Left lung (tissue), 10 donors: Measurements from ENCODE around the gene AMD1. TPM values are rescaled to one million over a fixed set of nuclear protein-coding genes. Genes with fewer than 3 reads are reported as not detected.

ENCODE experiments used
- ATAC-seq: fragments of 200-7000 bp; cut with Tn5 transposase; one replicate; pipeline ENCODE4 v1.9.1; 2020; ENCODE audit warnings: moderate library complexity
- DNase-seq, 4 donors: peaks; one replicate each; pipeline ENCODE4 v3.0.0-alpha.2; 2013 to 2020
- H3K27ac ChIP-seq, 2 donors: fragments of 200-600 bp; sonication (generic) in 1 of 2; one replicate each; pipeline versions ENCODE4 v1.5.0 to v1.8.0; 2020 to 2021
- H3K27me3 ChIP-seq, 2 donors: fragments of 200-600 bp; sonication (generic) in 1 of 2; one replicate each; pipeline versions ENCODE4 v1.5.0 to v1.8.0; 2020 to 2021
- H3K36me3 ChIP-seq, 2 donors: fragments of 200-600 bp; sonication (generic) in 1 of 2; one replicate each; pipeline versions ENCODE4 v1.5.0 to v1.8.0; 2020 to 2021
- H3K4me1 ChIP-seq, 2 donors: fragments of 200-600 bp; one replicate each; pipeline ENCODE4 v1.8.0; 2021
- H3K4me3 ChIP-seq, 2 donors: fragments of 200-600 bp; sonication (generic) in 1 of 2; one replicate each; pipeline versions ENCODE4 v1.5.0 to v1.8.0; 2020 to 2021; ENCODE audit warnings: mild to moderate bottlenecking in 1 of 2
- H3K9me3 ChIP-seq, 2 donors: fragments of 200-600 bp; sonication (generic) in 1 of 2; one replicate each; pipeline versions ENCODE4 v1.5.0 to v1.8.0; 2020 to 2021
- intact Hi-C, 2 donors: fragments of 100-400 bp; cut with DNase I; formaldehyde crosslinking; loops; one replicate each; pipeline versions ENCODE4 v1.11.2 to v1.14.2; 2022
- polyA plus RNA-seq, 6 donors: library from polyadenylated mRNA; unstranded; fragments of 120-200 nt; gene quantifications; one replicate each; pipeline ENCODE4 v1.2.1, GENCODE V29; 2013; ENCODE audit not compliant: insufficient read length in 6 of 6
- total RNA-seq, 2 donors: library from RNA; stranded (reverse); fragmentation: NEBNext Ultra II Directional; extraction: Animal tissue kit (Norgen Biotek cat#: 25700); gene quantifications; one replicate each; pipeline ENCODE4 v1.2.1, GENCODE V29; 2021
- TF ChIP-seq, protein P1 (sequence below), 2 donors: fragments of 200-600 bp; sonication (generic) in 1 of 2; IDR thresholded peaks; one replicate each; pipeline versions ENCODE4 v1.5.0 to v1.8.0; 2021; ENCODE audit warnings: antibody characterized with exemption in 2 of 2
- donor health status: DM: no; HTN: yes; CAD: no.
- donor health status: DM: no; HTN: no; CAD: no.

AMD1 gene
- total and polyA plus RNA-seq, 8 donors = 45.4 to 99.9 (median 58.7) TPM

DNA sequence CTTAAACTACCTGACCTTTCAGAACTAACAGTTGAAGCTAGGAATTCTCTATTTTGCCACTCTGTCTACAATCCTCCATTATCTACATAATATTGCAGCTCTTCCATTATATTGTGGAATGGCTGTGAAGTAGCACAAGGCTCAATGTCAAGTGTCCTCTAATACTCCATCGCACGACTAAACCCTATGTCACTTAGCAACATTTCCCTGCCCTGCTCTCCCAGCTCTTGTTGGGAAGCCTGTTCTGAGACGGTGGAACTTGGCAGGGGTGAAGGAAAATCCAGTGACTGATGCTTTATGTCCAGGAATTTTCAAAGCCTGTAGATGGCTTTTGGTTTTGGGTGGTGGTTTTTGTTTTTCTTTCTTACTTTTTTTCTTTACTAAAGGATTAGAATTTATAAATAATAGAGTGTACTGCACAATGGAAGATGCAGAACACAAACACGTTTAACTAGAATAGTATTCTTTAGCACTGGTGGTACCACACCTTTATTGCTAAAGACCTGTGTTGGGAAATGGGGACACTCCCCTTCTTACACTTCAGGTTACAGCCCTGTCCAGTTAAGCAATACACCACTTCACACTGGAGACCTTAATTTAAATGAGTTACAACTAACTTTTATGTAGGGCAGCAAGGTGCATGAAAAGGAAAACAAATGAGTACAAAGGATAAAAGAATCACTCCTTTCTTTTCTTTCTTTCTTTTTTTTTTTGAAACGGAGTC lies 20.7 kb upstream of the AMD1 start:
- peak overlapping the region in 1 of 2 donors; percentile 65 for H3K27ac ChIP-seq
- DNase-seq (no peak), ATAC-seq (peak; percentile 91)
- no peak overlapping the region for H3K4me3 ChIP-seq
- no peaks in the 10 kb centered on the region for H3K9me3 ChIP-seq
- TF ChIP-seq, protein P1, sequence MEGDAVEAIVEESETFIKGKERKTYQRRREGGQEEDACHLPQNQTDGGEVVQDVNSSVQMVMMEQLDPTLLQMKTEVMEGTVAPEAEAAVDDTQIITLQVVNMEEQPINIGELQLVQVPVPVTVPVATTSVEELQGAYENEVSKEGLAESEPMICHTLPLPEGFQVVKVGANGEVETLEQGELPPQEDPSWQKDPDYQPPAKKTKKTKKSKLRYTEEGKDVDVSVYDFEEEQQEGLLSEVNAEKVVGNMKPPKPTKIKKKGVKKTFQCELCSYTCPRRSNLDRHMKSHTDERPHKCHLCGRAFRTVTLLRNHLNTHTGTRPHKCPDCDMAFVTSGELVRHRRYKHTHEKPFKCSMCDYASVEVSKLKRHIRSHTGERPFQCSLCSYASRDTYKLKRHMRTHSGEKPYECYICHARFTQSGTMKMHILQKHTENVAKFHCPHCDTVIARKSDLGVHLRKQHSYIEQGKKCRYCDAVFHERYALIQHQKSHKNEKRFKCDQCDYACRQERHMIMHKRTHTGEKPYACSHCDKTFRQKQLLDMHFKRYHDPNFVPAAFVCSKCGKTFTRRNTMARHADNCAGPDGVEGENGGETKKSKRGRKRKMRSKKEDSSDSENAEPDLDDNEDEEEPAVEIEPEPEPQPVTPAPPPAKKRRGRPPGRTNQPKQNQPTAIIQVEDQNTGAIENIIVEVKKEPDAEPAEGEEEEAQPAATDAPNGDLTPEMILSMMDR (IDR thresholded peaks at IDR 0.05) = no peak
- intact Hi-C loops = no loop called here
- H3K4me1 ChIP-seq = peaks cover 0 to 16% of the 10 kb centered on the region in 2 donors
- no peaks in the 10 kb centered on the region for H3K36me3 ChIP-seq
- H3K27me3 ChIP-seq = no peaks in the 10 kb centered on the region

DNA sequence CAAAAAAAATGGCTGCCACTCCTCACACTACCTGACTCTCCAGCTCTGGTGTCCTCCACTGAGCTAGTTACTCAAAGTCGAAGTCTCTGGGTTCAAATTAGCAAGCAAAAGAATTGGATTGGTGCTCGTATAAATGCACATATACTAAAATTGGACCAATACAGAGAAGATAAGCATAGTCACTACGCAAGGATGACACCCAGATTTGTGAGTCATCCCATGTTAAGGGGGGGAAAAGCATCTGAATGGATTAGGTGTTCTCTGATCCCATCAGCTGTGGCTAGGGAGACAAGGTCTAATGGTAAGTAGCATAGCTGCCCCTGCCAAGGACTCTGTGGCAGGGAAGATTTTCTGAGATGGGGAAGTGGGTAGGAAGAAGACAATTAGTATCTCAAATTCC lies 18.3 kb upstream of the AMD1 start:
- H3K4me3 ChIP-seq = no peak overlapping the region
- TF ChIP-seq, protein P1 (IDR thresholded peaks at IDR 0.05) = no peak
- intact Hi-C loops = no loop called here

DNA sequence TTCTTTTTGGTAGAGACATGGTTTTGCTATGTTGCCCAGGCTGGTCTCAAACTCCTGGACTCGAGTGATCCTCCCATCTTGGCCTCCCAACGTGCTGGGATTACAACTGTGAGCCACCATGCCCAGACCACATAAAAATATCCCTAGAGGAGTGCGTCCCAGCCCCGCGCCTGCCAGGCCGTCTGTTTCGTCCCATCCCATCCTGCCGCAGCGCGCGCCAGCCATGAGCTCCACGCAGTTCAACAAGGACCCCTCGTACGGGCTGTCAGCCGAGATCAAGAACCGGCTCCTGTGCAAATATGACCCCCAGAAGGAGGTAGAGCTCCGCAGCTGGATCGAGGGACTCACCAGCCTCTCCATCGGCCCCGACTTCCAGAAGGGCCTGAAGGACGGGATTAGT lies 16.6 kb upstream of the AMD1 start:
- TF ChIP-seq, protein P1 (IDR thresholded peaks at IDR 0.05) = no peak
- DNase-seq (no peak), ATAC-seq (no peak)
- Histone ChIP-seq H3K4me1 (peaks cover 0 to 31% of the 10 kb centered on the region in 2 donors), H3K27ac (no peak overlapping the region), H3K36me3 (no peaks in the 10 kb centered on the region), H3K27me3 (no peaks in the 10 kb centered on the region), H3K9me3 (no peaks in the 10 kb centered on the region), H3K4me3 (no peak overlapping the region)
- intact Hi-C loops = no loop called here

More for the DNA sequence above, 18.3 kb upstream of the AMD1 start:
- peaks cover 0 to 31% of the 10 kb centered on the region in 2 donors for H3K4me1 ChIP-seq
- H3K27ac ChIP-seq = no peak overlapping the region
- DNase-seq (no peak), ATAC-seq (no peak)
- H3K9me3 ChIP-seq = no peaks in the 10 kb centered on the region
- no peaks in the 10 kb centered on the region for H3K27me3 ChIP-seq
- H3K36me3 ChIP-seq = no peaks in the 10 kb centered on the region

DNA sequence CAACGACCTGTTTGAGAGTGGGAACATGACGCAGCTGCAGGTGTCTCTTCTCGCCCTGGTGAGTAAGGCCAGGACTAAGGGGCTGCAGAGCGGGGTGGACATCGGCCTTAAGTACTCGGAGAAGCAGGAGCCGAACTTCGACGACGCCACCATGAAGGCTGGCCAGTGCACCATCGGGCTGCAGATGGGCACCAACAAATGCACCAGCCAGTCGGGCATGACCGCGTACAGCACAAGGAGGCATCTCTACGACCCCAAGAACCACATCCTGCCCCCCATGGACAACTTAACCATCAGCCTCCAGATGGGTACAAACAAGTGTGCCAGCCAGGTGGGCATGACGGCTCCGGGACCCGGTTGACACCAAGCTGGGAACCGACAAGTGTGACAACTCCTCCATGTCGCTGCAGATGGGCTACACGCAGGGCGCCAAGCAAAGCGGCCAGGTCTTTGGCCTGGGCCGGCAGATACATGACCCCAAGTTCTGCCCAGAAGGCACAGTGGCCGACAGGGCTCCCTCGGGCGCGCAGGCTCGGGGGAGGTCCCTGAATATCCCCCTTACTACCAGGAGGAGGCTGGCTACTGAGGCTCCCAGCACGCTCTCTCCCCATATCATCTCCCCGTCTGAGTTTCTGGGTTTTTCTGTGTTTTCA lies 15.9 kb upstream of the AMD1 start:
- Histone ChIP-seq H3K4me1 (peaks cover 0 to 30% of the 10 kb centered on the region in 2 donors), H3K4me3 (peak overlapping the region in 1 of 2 donors; percentile 13), H3K36me3 (no peaks in the 10 kb centered on the region), H3K27me3 (no peaks in the 10 kb centered on the region), H3K9me3 (no peaks in the 10 kb centered on the region), H3K27ac (peak overlapping the region in 1 of 2 donors; percentile 84)
- intact Hi-C loops = no loop called here
- ATAC-seq (no peak), DNase-seq (peak in 1 of 4 donors; percentile 77)
- TF ChIP-seq, protein P1 (IDR thresholded peaks at IDR 0.05) = no peak

DNA sequence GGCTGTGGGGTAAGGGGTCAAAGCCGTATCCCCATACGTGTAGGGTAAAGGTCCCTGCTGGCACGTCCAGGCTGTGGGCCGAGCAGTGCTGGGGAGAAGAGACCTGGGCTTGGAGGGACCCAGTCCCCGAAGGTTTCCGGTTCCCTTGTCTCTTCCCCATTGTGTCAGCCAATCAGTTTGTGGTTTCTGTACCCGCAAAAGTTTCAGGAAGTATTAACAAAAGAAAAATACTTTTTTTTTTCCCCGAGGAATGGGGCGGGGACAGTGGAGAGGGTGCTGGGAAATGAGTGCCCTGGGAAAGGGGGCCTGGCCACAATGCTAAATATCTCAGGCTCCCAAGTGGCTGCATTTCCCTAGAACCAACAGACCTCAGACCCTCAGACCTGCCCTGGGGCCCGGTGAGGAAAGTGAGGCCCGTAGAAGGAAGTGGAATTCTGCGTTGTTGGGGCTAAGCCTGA lies 15.2 kb upstream of the AMD1 start:
- no peaks in the 10 kb centered on the region for H3K27me3 ChIP-seq
- TF ChIP-seq, protein P1 (IDR thresholded peaks at IDR 0.05) = no peak
- peak overlapping the region; percentile 47 to 84 for H3K27ac ChIP-seq
- ATAC-seq (peak; percentile 75), DNase-seq (peak in 2 of 4 donors; percentile 40 to 84)
- H3K36me3 ChIP-seq = no peaks in the 10 kb centered on the region
- H3K4me1 ChIP-seq = peaks cover 0 to 26% of the 10 kb centered on the region in 2 donors
- H3K9me3 ChIP-seq = no peaks in the 10 kb centered on the region
- intact Hi-C loops = no loop called here
- H3K4me3 ChIP-seq = peak overlapping the region in 1 of 2 donors; percentile 13
